ENCODE results near the gene STAT6.
"Not testable (repeated sequence)": the region's sequence is repeated elsewhere in the genome, so short reads cannot be mapped to it uniquely, and the experiment has no call there.

The STAT6 gene

DNA sequence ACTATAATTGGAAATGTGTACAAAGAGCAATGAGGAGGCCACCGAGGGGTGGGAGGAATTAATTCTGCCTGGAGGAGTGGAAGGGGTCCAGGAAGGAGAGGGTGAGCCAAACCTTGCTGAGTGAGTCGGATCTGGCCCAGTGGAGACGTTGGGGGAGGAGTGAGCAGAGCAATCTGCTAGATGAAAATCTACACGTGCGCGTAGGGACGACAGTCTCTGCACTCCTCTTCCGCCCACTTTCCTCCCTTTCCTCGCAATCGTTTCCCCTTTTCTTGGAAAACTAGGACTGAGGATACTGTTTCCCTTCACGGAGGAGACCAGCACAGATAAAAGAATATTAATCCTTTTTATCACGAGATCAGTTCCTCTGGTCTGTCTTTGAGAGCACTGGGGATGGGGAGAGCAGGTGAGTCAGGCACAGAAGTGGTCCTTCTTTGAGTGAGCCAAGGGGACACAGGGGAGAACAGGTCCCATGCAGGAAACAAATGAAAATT is 25.1 kb downstream of the STAT6 start:
- DNase-seq: peak; percentile 61

- DNase-seq: no peak
These were observed 30.3 kb downstream of the STAT6 start for GRCh38 chr12:57080855-57081254.

GRCh38 chr12:57079821-57080220 is 31.3 kb downstream of the STAT6 start:
- no peak for DNase-seq

- peak; percentile 100 for DNase-seq
These were observed 32.4 kb downstream of the STAT6 start, which contains the start of gene NEMP1 for GRCh38 chr12:57078519-57079404. TSS of gene NEMP1 (minus strand) at chr12:57078791. CDS start at chr12:57078745, 46 bp downstream.

GRCh38 chr12:57073566-57074450 is 37.4 kb downstream of the STAT6 start:
- not testable (repeated sequence) for DNase-seq

- no peak for DNase-seq
These were observed 38.5 kb downstream of the STAT6 start for GRCh38 chr12:57072661-57073060.

DNA sequence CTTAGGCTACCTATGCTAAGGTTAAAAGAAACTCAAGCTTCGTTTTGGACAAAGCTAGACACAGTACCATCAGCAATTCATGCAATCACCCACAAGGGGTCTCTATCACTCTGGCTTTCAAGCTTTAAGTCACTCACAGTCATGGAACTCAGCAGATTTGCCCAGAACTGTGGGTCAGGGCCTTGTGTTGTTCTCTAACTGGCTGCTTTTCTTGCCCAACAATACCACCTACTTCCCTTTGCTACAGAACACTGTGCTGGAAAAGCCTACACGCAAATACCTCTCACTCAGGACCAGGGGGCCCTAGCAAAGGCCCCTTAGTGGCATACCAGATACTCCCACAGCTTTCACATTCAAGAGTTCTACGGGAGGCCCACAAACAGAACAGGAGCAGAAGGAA is 41.6 kb downstream of the STAT6 start:
- peak; percentile 85 for DNase-seq

DNA sequence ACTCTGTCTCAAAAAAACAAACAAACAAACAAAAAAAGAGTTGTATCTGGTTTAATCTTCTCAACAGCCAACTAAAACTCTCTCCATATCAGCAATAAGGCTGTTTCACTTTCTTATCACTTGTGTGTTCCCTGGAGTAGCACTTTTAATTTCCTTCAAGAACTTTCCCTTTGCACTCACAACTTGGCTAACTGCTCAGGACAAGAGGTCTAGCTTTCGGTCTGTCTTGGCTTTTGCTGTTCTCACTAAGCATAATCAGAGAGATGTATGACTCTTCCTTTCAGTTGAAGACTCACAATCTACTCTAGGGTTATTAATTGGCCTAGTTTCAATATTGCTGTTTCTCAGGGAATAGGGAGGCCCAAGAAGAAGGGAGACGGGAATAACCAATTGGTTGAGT is 44.9 kb downstream of the STAT6 start:
- DNase-seq: no peak

DNA sequence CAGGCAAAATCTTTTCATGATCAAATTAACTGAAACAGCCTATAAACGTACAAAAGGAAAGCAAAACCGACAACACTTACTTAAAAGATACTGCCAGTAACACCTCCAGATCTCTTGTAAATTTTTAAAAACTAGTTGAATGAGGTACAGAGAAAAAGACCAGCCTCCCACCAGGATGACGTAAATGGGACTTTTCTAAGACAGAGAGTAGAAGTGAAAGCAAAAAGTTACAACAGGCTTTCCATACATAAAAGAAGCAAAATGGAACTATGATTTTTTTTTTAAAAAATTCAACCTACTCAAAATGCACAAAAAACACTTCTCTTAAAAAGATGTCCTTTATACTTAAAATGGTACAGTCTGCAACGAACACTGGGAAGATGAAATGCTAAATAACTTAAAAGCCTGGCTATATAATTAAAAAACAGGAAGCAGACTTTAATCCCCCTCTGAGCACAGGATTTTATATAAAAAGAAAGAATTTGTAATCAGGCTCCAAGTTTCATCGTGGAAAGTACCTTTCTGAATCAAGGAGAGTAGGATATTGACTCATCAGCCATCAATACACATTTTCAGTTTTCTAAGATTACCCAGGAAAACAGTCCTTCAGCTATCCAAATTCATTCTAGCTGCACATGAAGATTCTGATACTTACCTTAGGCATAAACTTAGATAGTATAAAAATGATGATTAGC is 47.0 kb downstream of the STAT6 start:
- no peak for DNase-seq

GRCh38 chr12:57058454-57058853 is 52.7 kb downstream of the STAT6 start:
- no peak for DNase-seq

- DNase-seq: no peak
These were observed 54.0 kb downstream of the STAT6 start for GRCh38 chr12:57057067-57057751.

- no peak for DNase-seq
These were observed 55.3 kb downstream of the STAT6 start for GRCh38 chr12:57055824-57056223.

- not testable (repeated sequence) for DNase-seq
These were observed 57.3 kb downstream of the STAT6 start for GRCh38 chr12:57053901-57054300.

DNA sequence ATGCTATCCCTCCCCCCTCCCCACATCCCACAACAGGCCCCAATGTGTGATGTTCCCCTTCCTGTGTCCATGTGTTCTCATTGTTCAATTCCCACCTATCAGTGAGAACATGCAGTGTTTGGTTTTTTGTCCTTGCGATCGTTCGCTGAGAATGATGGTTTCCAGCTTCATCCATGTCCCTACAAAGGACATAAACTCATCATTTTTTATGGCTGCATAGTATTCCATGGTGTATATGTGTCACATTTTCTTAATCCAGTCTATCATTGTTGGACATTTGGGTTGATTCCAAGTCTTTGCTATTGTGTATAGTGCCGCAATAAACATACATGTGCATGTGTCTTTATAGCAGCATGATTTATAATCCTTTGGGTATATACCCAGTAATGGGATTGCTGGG is 58.0 kb downstream of the STAT6 start:
- not testable (repeated sequence) for DNase-seq

GRCh38 chr12:57051011-57051410 is 60.2 kb downstream of the STAT6 start:
- DNase-seq: no peak

DNA sequence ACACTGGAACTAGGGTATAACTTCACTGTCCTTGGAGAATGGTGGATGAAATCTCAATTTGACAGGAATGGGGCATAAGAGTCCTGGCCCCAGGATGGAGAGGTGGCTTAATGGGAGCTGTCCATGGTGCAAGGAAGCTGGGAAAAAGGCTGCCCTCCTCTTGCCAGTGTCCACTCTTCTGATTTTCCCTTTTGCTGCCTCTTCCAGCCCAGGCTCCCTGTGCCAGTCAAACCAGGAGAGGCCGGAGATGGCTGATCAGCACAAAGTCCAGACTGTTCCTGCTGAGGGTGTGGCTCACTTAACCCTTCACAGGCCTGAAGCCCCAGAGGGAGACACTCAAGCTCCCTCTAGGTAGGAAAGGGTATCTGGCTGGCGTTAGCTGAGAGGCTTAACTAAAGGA is 61.3 kb downstream of the STAT6 start, which contains the start of gene MYO1A:
Gene MYO1A (minus strand): TSS at position 240 of the 400 bp plus-strand sequence. CDS start 1,806 bp downstream, outside the sequence.
- DNase-seq: no peak

- DNase-seq: no peak
These were observed 62.1 kb downstream of the STAT6 start for GRCh38 chr12:57049119-57049446.

- no peak for DNase-seq
These were observed 62.6 kb downstream of the STAT6 start for GRCh38 chr12:57048423-57049118.

- DNase-seq: peak; percentile 44
These were observed 63.2 kb downstream of the STAT6 start for GRCh38 chr12:57047981-57048380.

- no peak for DNase-seq
These were observed 63.9 kb downstream of the STAT6 start for GRCh38 chr12:57046947-57047890.
